ENCODE data around the gene EYA4. TPM values are rescaled to one million over a fixed set of nuclear protein-coding genes. Genes with fewer than 3 reads are reported as not detected.

EYA4 gene
- polyA plus RNA-seq, 1 of the 3 experiments (the other 2 are of a cell fraction): 0.08 TPM

DNA sequence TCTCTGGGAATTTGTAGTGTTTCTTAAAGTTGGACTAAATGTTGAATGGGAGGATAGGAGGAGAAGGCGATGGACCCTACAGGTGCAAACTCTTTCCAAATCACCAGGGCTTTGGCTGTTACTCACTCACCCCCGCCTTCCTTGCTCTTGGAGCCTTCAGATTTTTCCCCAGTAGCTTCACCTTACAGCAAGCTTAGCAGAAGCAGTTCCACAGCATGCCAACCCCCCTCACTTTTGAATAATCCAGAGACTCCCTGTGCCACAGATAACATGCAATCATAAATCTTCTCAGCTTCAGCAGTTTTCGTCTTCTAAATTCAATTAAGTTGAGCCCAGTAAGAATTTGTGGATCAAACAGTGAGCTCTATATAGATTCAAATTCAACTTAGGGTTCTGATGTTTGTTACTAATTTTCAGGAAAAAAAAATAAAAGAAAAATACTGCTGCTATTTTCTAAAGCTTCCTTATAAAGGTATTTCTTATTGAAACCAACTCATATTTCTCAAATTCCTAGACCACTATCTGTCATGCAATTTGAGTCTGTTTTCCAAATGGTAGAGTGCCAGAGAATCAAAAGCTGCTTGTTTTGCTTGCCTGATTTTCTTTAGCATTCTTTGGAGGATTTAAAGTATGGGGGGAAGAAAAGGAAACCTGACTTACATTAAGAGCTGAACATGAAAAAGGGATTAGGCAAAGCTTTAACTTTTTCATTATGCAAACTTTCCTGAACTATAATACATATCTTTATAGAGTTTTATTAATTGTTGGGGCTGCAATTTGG lies 166.4 kb downstream of the EYA4 start:
- no peak overlapping the region for H3K4me3 ChIP-seq (ENCODE audit: low read depth in 2 of 2, low read length in 1 of 2)
- no peaks in the 10 kb centered on the region; the same call in 1 of the 2 replicates for H3K9me2 ChIP-seq
- no peaks in the 10 kb centered on the region for H3K36me3 ChIP-seq (replicated peaks in 1 of 2; ENCODE audit: control insufficient read depth in 1 of 2, insufficient read depth in 2 of 2, low read length in 1 of 2)
- no peak overlapping the region for H3K9ac ChIP-seq
- CTCF ChIA-PET: interaction anchor here (0.6 kb wide), 1 partner anchor 10 kb away, joined by 3 read pairs; no protein-coding TSS in a partner anchor
- H4K20me1 ChIP-seq (ENCODE audit: insufficient read depth): no peaks in the 10 kb centered on the region
- POLR2A ChIA-PET: no interaction called here
- H3K9me3 ChIP-seq: no peaks in the 10 kb centered on the region
- H3K4me1 ChIP-seq (ENCODE audit: control insufficient read depth in 1 of 2, insufficient read depth in 2 of 2, low read depth in 1 of 2, low read length in 1 of 2): no peaks in the 10 kb centered on the region; a peak in 1 of 4 replicates
- TF ChIP-seq EZH2phosphoT487 (IDR thresholded peaks at IDR 0.05; ENCODE audit: borderline replicate concordance, low read depth): no peak
- no peak for TF ChIP-seq PBX3 (IDR thresholded peaks at IDR 0.05)
- TF ChIP-seq, protein P1, sequence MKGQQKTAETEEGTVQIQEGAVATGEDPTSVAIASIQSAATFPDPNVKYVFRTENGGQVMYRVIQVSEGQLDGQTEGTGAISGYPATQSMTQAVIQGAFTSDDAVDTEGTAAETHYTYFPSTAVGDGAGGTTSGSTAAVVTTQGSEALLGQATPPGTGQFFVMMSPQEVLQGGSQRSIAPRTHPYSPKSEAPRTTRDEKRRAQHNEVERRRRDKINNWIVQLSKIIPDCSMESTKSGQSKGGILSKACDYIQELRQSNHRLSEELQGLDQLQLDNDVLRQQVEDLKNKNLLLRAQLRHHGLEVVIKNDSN (IDR thresholded peaks at IDR 0.05; ENCODE audit: borderline replicate concordance, low read depth): no peak
- no peak for TF ChIP-seq SMC3 (IDR thresholded peaks at IDR 0.05; ENCODE audit: low read depth, low read length)
- no peak for TF ChIP-seq TAF1 (IDR thresholded peaks at IDR 0.05; ENCODE audit: borderline replicate concordance, low read depth, low read length)
- TF ChIP-seq GABPA (IDR thresholded peaks at IDR 0.05; ENCODE audit: low read depth): no peak
- no peak for TF ChIP-seq TEAD4 (IDR thresholded peaks at IDR 0.05; ENCODE audit: borderline replicate concordance, insufficient read depth)
- no peak for TF ChIP-seq RXRA (IDR thresholded peaks at IDR 0.05; ENCODE audit: borderline replicate concordance, low read depth)
- no peak for TF ChIP-seq TCF12 (IDR thresholded peaks at IDR 0.05)
- no peak for TF ChIP-seq RFX5 (IDR thresholded peaks at IDR 0.05; ENCODE audit: low read length)
- TF ChIP-seq YY1 (IDR thresholded peaks at IDR 0.05; ENCODE audit: low read depth): no peak
- no peak for TF ChIP-seq RCOR1 (IDR thresholded peaks at IDR 0.05; ENCODE audit: low read length)
- TF ChIP-seq ELF1 (IDR thresholded peaks at IDR 0.05): no peak
- TF ChIP-seq, protein P2, sequence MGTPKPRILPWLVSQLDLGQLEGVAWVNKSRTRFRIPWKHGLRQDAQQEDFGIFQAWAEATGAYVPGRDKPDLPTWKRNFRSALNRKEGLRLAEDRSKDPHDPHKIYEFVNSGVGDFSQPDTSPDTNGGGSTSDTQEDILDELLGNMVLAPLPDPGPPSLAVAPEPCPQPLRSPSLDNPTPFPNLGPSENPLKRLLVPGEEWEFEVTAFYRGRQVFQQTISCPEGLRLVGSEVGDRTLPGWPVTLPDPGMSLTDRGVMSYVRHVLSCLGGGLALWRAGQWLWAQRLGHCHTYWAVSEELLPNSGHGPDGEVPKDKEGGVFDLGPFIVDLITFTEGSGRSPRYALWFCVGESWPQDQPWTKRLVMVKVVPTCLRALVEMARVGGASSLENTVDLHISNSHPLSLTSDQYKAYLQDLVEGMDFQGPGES (IDR thresholded peaks at IDR 0.05; ENCODE audit: low read depth, low read length): no peak
- TF ChIP-seq NRF1 (IDR thresholded peaks at IDR 0.05; ENCODE audit: low read depth, low read length): no peak
- TF ChIP-seq FOSL2 (IDR thresholded peaks at IDR 0.05; ENCODE audit: borderline replicate concordance, low read depth): no peak
- TF ChIP-seq, protein P3, sequence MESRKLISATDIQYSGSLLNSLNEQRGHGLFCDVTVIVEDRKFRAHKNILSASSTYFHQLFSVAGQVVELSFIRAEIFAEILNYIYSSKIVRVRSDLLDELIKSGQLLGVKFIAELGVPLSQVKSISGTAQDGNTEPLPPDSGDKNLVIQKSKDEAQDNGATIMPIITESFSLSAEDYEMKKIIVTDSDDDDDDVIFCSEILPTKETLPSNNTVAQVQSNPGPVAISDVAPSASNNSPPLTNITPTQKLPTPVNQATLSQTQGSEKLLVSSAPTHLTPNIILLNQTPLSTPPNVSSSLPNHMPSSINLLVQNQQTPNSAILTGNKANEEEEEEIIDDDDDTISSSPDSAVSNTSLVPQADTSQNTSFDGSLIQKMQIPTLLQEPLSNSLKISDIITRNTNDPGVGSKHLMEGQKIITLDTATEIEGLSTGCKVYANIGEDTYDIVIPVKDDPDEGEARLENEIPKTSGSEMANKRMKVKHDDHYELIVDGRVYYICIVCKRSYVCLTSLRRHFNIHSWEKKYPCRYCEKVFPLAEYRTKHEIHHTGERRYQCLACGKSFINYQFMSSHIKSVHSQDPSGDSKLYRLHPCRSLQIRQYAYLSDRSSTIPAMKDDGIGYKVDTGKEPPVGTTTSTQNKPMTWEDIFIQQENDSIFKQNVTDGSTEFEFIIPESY (IDR thresholded peaks at IDR 0.05; ENCODE audit: borderline replicate concordance, low read depth): no peak
- H3K27ac ChIP-seq (ENCODE audit: low read depth in 2 of 2, low read length in 1 of 2): no peak overlapping the region
- H3K79me2 ChIP-seq (ENCODE audit: insufficient read depth): no peaks in the 10 kb centered on the region
- no peak overlapping the region for H3K4me2 ChIP-seq
- H3F3A ChIP-seq (replicated peaks; ENCODE audit: insufficient read depth): no peaks in the 10 kb centered on the region
- no peaks in the 10 kb centered on the region for H3K27me3 ChIP-seq (ENCODE audit: insufficient read depth)
- no peak for DNase-seq
- H2AFZ ChIP-seq (ENCODE audit: low read depth): no peak overlapping the region
- 9% methylated on average over 3 of the region's 3 CpGs for WGBS (ENCODE audit: low lambda C conversion rate)
